ENCODE results near the gene GP1BB. TPM values are rescaled to one million over a fixed set of nuclear protein-coding genes. Genes with fewer than 3 reads are reported as not detected.
A peak's percentile ranks its signal among the peaks of the same experiment; 100 is the strongest.

GP1BB gene
- total RNA-seq, 1 experiment from 2014 or later: 6.2 TPM

GRCh38 chr22:19756288-19757128 lies 33.2 kb downstream of the GP1BB start:
- DNase-seq (ENCODE audit: low read depth): peak; percentile 57

DNA sequence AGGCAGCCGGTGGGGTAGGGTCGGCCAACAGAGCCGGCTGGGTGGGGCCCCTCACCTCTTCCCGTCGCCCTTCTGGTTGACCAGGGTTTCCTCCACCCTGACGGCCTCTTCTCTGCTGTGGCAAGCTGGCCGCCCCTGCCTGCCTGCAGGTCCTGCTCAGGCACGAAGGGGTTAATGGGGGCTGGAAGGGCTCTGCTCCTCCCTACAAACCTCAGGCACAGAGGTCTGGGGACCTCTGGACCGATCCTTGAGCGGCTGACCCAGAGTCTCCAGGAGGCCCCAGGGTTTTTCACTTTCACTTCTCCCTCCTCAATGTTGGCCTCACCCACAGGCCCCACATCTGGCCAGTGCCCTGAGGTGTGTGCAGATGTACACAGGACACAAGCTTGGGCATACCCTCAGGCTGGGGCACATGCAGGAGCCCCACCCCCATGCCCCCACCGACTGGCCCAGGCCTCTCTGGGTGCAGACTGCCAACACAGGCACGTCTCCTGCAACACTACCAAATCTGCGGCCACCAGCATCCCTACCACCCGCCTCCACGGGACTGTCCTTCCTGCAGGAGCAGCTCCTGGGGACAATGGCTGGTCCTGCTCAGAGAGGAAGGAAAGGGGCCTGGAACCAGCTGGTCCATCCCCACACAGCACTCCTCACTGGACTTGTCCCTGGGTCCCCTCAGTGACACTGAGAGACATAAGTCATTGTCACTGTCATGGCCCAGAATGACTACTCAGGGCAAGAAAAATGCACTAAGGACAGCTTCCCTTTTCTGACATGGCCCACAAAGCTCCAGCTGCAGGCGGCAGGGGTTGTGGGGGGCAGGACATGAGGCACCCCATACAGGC lies 34.0 kb downstream of the GP1BB start:
- no peak for DNase-seq (ENCODE audit: low read depth)

DNA sequence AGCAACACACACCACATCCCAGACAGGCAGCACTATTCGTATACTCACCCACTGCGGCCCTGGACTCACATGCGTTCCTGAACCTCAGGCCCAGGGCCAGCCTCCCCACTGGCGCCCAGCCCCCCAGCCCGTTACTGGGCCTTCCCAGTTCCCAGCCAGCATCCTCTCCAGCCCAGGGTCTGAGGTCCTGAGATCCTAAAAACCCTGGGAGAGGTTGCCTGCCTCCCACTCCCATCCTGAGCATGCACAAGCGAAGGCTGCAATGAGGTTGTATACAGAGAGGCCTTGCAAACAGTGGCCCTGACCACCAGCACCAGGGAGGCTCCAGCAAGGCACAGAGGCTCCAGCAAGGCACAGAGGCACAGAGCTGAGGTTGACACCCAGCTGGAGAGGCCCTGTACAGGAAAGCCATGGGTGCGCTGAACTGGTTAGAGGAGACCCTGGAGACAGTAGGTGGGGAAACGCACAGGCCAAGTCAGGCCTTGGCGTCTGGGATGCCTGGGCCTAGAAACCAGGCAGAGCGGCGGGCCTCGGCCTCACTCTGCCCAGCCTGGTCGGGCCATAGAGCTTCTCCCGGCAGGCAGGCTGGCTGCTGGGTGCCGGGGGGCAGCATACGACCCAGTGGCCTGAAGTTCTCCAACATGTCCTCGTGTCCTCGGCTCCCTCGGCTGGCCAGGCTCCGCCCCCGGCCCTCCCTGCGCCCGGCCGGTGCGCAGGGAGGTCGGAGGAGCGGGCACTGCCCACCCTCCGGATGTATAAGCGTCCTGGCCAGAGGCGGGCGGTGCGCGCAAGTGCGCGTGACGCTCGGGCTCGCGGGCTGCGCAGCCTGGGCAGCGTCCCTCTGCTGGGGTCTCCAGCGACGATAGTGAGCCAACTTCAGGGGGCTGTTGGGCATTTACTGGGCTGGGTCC lies 34.9 kb downstream of the GP1BB start:
- no peak for DNase-seq (ENCODE audit: low read depth)

- no peak for DNase-seq (ENCODE audit: low read depth)
Observed at GRCh38 chr22:19758896-19759426, 35.6 kb downstream of the GP1BB start.

- DNase-seq (ENCODE audit: low read depth): peak; percentile 51
Observed at GRCh38 chr22:19759427-19760057, 36.2 kb downstream of the GP1BB start.

- DNase-seq (ENCODE audit: low read depth): no peak
Observed at GRCh38 chr22:19760058-19760950, 37.0 kb downstream of the GP1BB start, which contains the start of gene TBX1. TBX1 (plus strand) TSS chr22:19760778; CDS start chr22:19760844, 66 bp downstream.

DNA sequence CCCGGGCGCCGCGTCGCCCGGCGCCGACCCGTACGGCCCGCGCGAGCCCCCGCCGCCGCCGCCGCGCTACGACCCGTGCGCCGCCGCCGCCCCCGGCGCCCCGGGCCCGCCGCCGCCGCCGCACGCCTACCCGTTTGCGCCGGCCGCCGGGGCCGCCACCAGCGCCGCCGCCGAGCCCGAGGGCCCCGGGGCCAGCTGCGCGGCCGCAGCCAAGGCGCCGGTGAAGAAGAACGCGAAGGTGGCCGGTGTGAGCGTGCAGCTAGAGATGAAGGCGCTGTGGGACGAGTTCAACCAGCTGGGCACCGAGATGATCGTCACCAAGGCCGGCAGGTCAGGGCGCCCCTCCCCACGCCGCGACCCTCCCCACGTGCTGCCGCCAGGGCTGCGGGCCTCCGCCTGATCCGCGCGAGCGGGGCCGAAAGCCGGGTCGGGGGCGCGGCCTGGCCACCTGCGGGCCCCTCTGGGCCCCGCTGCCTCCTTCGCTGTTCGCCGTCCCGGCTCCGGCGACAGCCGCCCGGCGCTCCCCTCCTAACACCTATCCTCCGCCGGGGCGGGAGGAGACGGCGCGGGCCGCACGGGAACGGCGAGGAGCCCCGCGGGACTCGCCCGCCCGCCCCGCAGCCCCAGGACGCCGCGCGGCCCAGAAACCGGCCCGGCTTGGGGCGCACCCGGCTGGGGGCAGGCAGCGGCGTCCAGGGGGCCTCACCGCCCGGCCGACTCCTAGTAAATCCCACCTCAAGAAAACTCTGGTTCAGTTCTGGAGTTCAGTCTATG lies 37.8 kb downstream of the GP1BB start:
- no peak for DNase-seq (ENCODE audit: low read depth)

GRCh38 chr22:19761725-19762567 lies 38.6 kb downstream of the GP1BB start:
- no peak for DNase-seq (ENCODE audit: low read depth)

GRCh38 chr22:19762568-19763457 lies 39.5 kb downstream of the GP1BB start:
- no peak for DNase-seq (ENCODE audit: low read depth)

DNA sequence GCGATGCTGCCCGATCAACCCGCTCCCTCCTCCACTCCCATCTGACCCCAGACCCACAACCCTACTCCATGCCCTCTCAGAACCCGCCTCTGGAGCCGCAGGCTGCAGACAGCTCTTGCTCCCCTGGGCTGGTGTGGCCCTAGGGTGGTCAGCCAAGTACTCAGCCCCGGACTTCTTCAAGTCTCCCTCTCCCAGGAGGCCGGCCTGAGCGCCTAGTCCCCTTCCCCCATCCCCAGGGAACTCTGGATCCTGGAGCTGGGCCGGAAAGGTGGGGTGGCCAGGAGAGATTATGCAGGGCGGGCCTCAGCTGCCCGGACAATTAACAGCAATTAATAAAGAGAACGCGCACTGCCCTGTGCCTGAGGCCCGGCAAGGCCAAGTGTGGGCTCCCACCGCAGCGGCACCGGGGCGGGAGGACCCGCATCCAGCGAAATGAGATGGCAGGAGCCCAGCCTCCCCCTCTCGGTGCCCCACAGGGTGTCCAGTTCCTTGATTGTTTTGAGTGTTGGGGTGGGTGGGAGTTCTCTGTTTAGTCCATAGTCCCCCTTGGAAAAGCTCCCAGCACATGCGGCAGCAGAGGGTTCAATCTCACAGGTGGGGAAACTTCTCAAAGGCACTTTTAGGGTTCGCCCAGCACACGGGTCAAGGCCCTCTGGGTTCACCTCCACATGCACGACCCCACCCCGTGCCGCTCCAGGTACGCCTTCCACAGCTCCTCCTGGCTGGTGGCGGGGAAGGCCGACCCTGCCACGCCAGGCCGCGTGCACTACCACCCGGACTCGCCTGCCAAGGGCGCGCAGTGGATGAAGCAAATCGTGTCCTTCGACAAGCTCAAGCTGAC lies 40.3 kb downstream of the GP1BB start:
- no peak for DNase-seq (ENCODE audit: low read depth)

- DNase-seq (ENCODE audit: low read depth): no peak
Observed at GRCh38 chr22:19764299-19764593, 40.9 kb downstream of the GP1BB start.

DNA sequence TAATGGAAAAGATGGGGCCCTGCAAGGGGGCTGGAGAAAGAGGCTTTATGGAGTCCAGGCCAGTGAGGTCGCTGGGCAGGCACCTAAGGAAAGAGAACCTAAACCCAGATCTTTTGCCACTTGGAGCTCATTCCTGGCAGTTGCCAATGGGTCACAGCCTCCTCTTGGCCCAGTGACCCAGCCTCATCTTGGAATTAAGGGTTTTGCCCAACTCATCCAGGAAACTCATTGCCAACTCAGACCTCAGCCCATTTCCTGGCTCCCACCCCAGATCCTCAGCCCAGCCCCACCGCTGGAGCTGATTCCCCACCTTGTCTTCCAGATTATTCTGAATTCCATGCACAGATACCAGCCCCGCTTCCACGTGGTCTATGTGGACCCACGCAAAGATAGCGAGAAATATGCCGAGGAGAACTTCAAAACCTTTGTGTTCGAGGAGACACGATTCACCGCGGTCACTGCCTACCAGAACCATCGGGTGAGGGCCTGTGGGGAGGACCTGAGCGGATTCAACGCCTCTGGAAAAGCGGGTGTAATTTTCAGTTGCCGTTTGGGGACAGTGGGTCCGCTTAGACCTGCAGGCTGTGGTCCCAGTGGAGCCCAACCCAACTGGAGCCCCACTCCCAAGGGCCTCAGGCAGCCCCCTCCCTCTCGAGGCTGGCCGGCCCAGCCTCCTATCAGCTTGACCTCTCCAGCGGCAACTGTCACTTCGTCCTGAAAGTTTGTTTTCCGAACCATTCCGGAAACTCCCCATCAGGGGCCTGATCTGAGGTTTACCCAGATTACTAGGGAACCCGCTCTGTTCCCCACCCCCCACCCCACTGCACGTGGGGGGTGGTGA lies 41.5 kb downstream of the GP1BB start:
- no peak for DNase-seq (ENCODE audit: low read depth)

- DNase-seq (ENCODE audit: low read depth): no peak
Observed at GRCh38 chr22:19765477-19766239, 42.3 kb downstream of the GP1BB start.

DNA sequence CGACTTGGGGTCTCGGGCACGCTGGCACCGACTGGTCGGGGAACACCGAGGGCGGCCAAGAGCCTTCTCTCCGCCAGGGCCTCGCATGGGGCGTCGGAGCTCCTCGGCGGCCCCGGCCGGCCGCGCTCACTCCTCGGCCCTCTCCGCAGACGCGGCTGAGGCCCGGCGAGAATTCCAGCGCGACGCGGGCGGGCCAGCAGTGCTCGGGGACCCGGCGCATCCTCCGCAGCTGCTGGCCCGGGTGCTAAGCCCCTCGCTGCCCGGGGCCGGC lies 42.8 kb downstream of the GP1BB start:
- DNase-seq (ENCODE audit: low read depth): no peak

Measured in Daoy (cell line).